OCI-LY7 (cell line): Measurements from ENCODE around the gene RNF148. TPM values are rescaled to one million over a fixed set of nuclear protein-coding genes. Genes with fewer than 3 reads are reported as not detected.

Experiments used
- BruUV-seq: library from RNA; stranded (reverse); fragments of 400-500 nt; replicated peaks from 2 replicates; lab custom pipeline; 2021; lab: Mats Ljungman, UMichigan
- CTCF ChIA-PET: fragments of 300-600 bp; sonication (Branson Sonifier 250); formaldehyde crosslinking; loops from one replicate; lab custom pipeline; 2022; ENCODE audit warnings: antibody characterized with exemption; ENCODE audit not compliant: unreplicated experiment; lab: Charles Lee
- POLR2A ChIA-PET: fragments of 300-600 bp; sonication (Branson Sonifier 250); formaldehyde crosslinking; loops from one replicate; lab custom pipeline; 2022; ENCODE audit warnings: antibody characterized with exemption; lab: Charles Lee
- DNase-seq: peaks from one replicate; pipeline ENCODE4 v3.0.0-alpha.2; 2015; ENCODE audit warnings: low spot score
- H2AFZ ChIP-seq: fragments of 200-600 bp; sonication (generic), shearing (Covaris generic); 2 replicates; pipeline ENCODE4 v1.6.1; 2014; ENCODE audit warnings: mild to moderate bottlenecking, antibody characterized with exemption, low read length, moderate library complexity
- H3K27ac ChIP-seq: fragments of 200-600 bp; sonication (generic); 2 replicates; pipeline ENCODE4 v1.5.1; 2014; ENCODE audit warnings: mixed run types, low read depth, mild to moderate bottlenecking, moderate library complexity, low read length, inconsistent platforms; ENCODE audit not compliant: poor library complexity, severe bottlenecking
- H3K36me3 ChIP-seq: fragments of 200-600 bp; sonication (generic); 2 replicates; pipeline ENCODE4 v1.6.1; 2014; ENCODE audit warnings: mild to moderate bottlenecking, antibody characterized with exemption, low read length, moderate library complexity, mixed read lengths; ENCODE audit not compliant: insufficient read depth
- H3K4me1 ChIP-seq: fragments of 200-600 bp; sonication (generic); 2 replicates; pipeline ENCODE4 v1.5.1; 2014; ENCODE audit warnings: mild to moderate bottlenecking, low read length; ENCODE audit not compliant: insufficient read depth, poor library complexity, severe bottlenecking
- H3K4me2 ChIP-seq: fragments of 200-600 bp; sonication (generic); 2 replicates; pipeline ENCODE4 v1.6.1; 2014; ENCODE audit warnings: mild to moderate bottlenecking, low read length
- H3K4me3 ChIP-seq: fragments of 200-600 bp; sonication (generic); 2 replicates; pipeline ENCODE4 v1.5.1; 2014; ENCODE audit warnings: mild to moderate bottlenecking, low read depth, low read length; ENCODE audit not compliant: poor library complexity, severe bottlenecking
- H3K79me2 ChIP-seq: fragments of 200-600 bp; sonication (generic); 2 replicates; pipeline ENCODE4 v1.6.1; 2016; ENCODE audit warnings: low read depth, mild to moderate bottlenecking, low read length, moderate library complexity, mixed read lengths; ENCODE audit not compliant: insufficient read depth
- H3K9me2 ChIP-seq: fragments of 200-600 bp; sonication (generic); 2 replicates; pipeline ENCODE4 v1.6.1; 2016; ENCODE audit warnings: mild to moderate bottlenecking, low read length, mixed read lengths; ENCODE audit not compliant: insufficient read depth
- H3K9me3 ChIP-seq: fragments of 200-600 bp; sonication (generic); 2 replicates; pipeline ENCODE4 v1.6.1; 2014; ENCODE audit warnings: mild to moderate bottlenecking, mixed run types, low read length, mixed read lengths
- H4K20me1 ChIP-seq: fragments of 200-600 bp; sonication (generic); 2 replicates; pipeline ENCODE4 v1.6.1; 2014; ENCODE audit warnings: mild to moderate bottlenecking, antibody characterized with exemption, low read length, moderate library complexity, mixed read lengths; ENCODE audit not compliant: insufficient read depth
- CTCF ChIP-seq: fragments of 200-600 bp; sonication (generic); conservative IDR thresholded peaks from 2 replicates; pipeline ENCODE4 v1.5.1; 2014; ENCODE audit warnings: mild to moderate bottlenecking, antibody characterized with exemption, low read length, moderate library complexity, mixed read lengths
- EZH2phosphoT487 ChIP-seq: fragments of 200-600 bp; sonication (generic); IDR thresholded peaks from 2 replicates; pipeline ENCODE4 v1.6.1; 2018; ENCODE audit warnings: low read depth, borderline replicate concordance, mild to moderate bottlenecking, mixed run types, antibody characterized with exemption, low read length, moderate library complexity, mixed read lengths
- intact Hi-C: fragments of 100-400 bp; cut with micrococcal nuclease; formaldehyde crosslinking; loops from one replicate; pipeline ENCODE4 v1.10.0; 2022; ENCODE audit not compliant: unreplicated experiment
- total RNA-seq, 2 experiments: library from RNA; depleted of rRNA in 1 of 2; stranded (reverse); fragments of >200 nt in 1 of 2; shearing (Covaris generic) in 1 of 2; gene quantifications; 2 replicates each; pipeline ENCODE4 v1.2.3, GENCODE V29; 2014 to 2022

Gene RNF148
- total RNA-seq, 2 experiments from 2014 or later = not detected

- Histone ChIP-seq H2AFZ (no peak overlapping the region), H3K9me2 (no peaks in the 10 kb centered on the region), H3K9me3 (no peaks in the 10 kb centered on the region), H3K4me3 (no peak overlapping the region), H3K79me2 (no peaks in the 10 kb centered on the region), H3K4me1 (no peaks in the 10 kb centered on the region), H3K27ac (no peak overlapping the region), H3K36me3 (no peaks in the 10 kb centered on the region), H3K4me2 (no peak overlapping the region), H4K20me1 (no peaks in the 10 kb centered on the region)
- CTCF ChIA-PET = no interaction called here
- no TSS peak for BruUV-seq
- DNase-seq = no peak
- TF ChIP-seq CTCF = no peak
- TF ChIP-seq EZH2phosphoT487 = no peak
- intact Hi-C loops = no loop called here
- POLR2A ChIA-PET = no interaction called here
Observed at GRCh38 chr7:122674502-122674901, 28.2 kb downstream of the RNF148 start.

- Histone ChIP-seq H3K9me3 (no peaks in the 10 kb centered on the region), H2AFZ (no peak overlapping the region), H3K9me2 (no peaks in the 10 kb centered on the region), H4K20me1 (no peaks in the 10 kb centered on the region), H3K36me3 (no peaks in the 10 kb centered on the region), H3K79me2 (no peaks in the 10 kb centered on the region), H3K27ac (no peak overlapping the region), H3K4me1 (no peaks in the 10 kb centered on the region), H3K4me3 (no peak overlapping the region), H3K4me2 (no peak overlapping the region)
- POLR2A ChIA-PET = no interaction called here
- no peak for TF ChIP-seq CTCF
- TF ChIP-seq EZH2phosphoT487 = no peak
- CTCF ChIA-PET = no interaction called here
- no peak for DNase-seq
- intact Hi-C loops = no loop called here
- no TSS peak for BruUV-seq
Observed at GRCh38 chr7:122673951-122674350, 28.8 kb downstream of the RNF148 start.

- Histone ChIP-seq H3K9me3 (no peaks in the 10 kb centered on the region), H2AFZ (no peak overlapping the region), H3K79me2 (no peaks in the 10 kb centered on the region), H3K36me3 (no peaks in the 10 kb centered on the region), H3K9me2 (no peaks in the 10 kb centered on the region), H3K4me3 (no peak overlapping the region), H4K20me1 (no peaks in the 10 kb centered on the region), H3K4me1 (no peaks in the 10 kb centered on the region), H3K4me2 (no peak overlapping the region), H3K27ac (no peak overlapping the region)
- ChIA-PET CTCF (no interaction called here), POLR2A (no interaction called here)
- BruUV-seq = no TSS peak
- TF ChIP-seq CTCF (no peak), EZH2phosphoT487 (no peak)
- intact Hi-C loops = no loop called here
- DNase-seq = no peak
Observed at GRCh38 chr7:122672536-122672935, 30.2 kb downstream of the RNF148 start.
